Mesothelial cell of epicardium (in vitro differentiated cells): Measurements from ENCODE around the gene RNF14. TPM values are rescaled to one million over a fixed set of nuclear protein-coding genes. Genes with fewer than 3 reads are reported as not detected.
"Not testable (repeated sequence)": the region's sequence is repeated elsewhere in the genome, so short reads cannot be mapped to it uniquely, and the experiment has no call there.

ENCODE experiments used
- DNase-seq, 2 experiments: peaks; one replicate each; pipeline ENCODE4 v3.0.0; 2021; ENCODE audit warnings: low spot score in 2 of 2; ENCODE audit not compliant: unreplicated experiment in 2 of 2
- H3K27ac Mint-ChIP-seq: 2 replicates; pipeline ENCODE4 v1.8.0; 2021; ENCODE audit warnings: mixed read lengths
- H3K27me3 Mint-ChIP-seq: 2 replicates; pipeline ENCODE4 v1.8.0; 2021; ENCODE audit warnings: low read depth, mixed read lengths
- H3K36me3 Mint-ChIP-seq: 2 replicates; pipeline ENCODE4 v1.8.0; 2021; ENCODE audit warnings: mixed read lengths
- H3K4me1 Mint-ChIP-seq: 2 replicates; pipeline ENCODE4 v1.8.0; 2021; ENCODE audit warnings: mixed read lengths
- H3K4me3 Mint-ChIP-seq: 2 replicates; pipeline ENCODE4 v1.8.0; 2021; ENCODE audit warnings: mild to moderate bottlenecking, moderate library complexity, mixed read lengths
- H3K9me3 Mint-ChIP-seq: 2 replicates; pipeline ENCODE4 v1.8.0; 2021; ENCODE audit warnings: mixed read lengths
- total RNA-seq: library from RNA; stranded (reverse); gene quantifications from 3 replicates; pipeline ENCODE4 v1.2.1, GENCODE V29; 2021
- TF ChIP-seq, protein P1 (sequence below): fragments of 200-600 bp; sonication (generic); IDR thresholded peaks from one replicate; pipeline ENCODE4 v1.5.0; 2021; ENCODE audit warnings: antibody characterized with exemption; ENCODE audit not compliant: unreplicated experiment

The RNF14 gene
- total RNA-seq, 1 donor from 2014 or later: 34.0 TPM

DNA sequence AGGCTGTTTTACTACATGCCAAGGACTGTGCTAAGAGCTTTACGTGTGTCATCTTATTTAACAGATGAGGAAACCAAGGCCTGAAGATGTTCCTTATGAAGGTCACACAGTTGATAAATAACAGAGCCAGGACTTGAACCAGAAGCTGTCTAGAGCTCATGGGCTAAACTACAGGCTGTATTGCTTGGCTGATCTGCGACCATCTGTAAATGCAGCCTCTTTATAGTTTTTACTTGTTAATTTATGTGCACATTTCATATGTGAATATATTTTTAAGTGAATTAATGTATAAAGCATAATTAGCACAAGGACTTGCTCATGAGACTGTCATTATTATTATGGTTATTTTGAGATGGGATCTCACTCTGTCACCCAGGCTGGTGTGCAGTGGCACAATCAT is 63.2 kb downstream of the RNF14 start:
- TF ChIP-seq, protein P1, sequence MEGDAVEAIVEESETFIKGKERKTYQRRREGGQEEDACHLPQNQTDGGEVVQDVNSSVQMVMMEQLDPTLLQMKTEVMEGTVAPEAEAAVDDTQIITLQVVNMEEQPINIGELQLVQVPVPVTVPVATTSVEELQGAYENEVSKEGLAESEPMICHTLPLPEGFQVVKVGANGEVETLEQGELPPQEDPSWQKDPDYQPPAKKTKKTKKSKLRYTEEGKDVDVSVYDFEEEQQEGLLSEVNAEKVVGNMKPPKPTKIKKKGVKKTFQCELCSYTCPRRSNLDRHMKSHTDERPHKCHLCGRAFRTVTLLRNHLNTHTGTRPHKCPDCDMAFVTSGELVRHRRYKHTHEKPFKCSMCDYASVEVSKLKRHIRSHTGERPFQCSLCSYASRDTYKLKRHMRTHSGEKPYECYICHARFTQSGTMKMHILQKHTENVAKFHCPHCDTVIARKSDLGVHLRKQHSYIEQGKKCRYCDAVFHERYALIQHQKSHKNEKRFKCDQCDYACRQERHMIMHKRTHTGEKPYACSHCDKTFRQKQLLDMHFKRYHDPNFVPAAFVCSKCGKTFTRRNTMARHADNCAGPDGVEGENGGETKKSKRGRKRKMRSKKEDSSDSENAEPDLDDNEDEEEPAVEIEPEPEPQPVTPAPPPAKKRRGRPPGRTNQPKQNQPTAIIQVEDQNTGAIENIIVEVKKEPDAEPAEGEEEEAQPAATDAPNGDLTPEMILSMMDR: no peak
- peaks cover 2% of the 10 kb centered on the region for H3K9me3 Mint-ChIP-seq
- H3K36me3 Mint-ChIP-seq: no peaks in the 10 kb centered on the region
- H3K27me3 Mint-ChIP-seq: peaks cover 6% of the 10 kb centered on the region
- H3K4me1 Mint-ChIP-seq: no peaks in the 10 kb centered on the region
- no peak overlapping the region for H3K27ac Mint-ChIP-seq
- H3K4me3 Mint-ChIP-seq: no peak overlapping the region
- DNase-seq: no peak

DNA sequence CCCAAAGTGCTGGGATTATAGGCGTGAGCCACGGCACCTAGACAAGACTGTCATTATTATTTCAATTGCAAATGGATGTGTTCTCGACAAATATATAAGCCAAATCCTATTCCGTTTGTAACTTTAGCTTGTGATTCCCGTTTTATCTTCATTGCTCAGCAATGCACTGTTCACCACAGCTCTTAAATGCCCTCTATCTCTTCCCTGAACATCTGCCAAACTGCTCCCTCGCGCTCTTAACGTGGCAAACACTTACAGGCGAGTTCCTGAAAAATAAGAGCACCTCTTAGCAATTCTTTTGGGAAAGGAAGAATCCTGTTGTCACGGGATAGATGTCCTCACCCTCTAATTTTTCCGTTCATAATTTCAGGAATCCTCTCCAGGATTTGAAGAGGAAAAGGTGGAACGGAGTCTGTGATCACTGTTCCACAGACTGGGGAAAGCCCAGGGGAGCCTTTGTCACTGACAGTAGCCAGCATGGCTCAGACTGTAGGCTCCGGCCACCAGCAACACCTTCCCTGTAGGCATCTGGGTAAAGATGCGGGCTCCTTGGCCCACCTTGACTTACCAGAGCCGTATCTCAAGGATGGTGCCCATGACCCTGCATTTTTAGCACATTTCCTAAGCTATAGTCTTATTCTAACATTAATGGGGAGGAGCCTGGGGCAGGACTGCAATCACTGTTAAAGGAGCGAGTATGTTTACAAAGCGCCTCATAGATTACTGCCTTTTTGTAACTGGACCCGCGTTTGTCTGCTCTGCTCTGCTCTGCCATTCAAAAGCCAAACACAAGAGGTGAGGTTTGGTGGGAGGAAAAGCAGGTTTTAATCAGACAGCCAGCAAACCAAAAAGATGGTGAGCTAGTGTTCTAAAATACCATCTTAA is 64.1 kb downstream of the RNF14 start:
- H3K4me1 Mint-ChIP-seq: no peaks in the 10 kb centered on the region
- H3K27ac Mint-ChIP-seq: no peak overlapping the region
- no peaks in the 10 kb centered on the region for H3K36me3 Mint-ChIP-seq
- H3K9me3 Mint-ChIP-seq: peaks cover 4% of the 10 kb centered on the region
- peaks cover 6% of the 10 kb centered on the region for H3K27me3 Mint-ChIP-seq
- DNase-seq: no peak
- H3K4me3 Mint-ChIP-seq: no peak overlapping the region
- TF ChIP-seq, protein P1: no peak

DNA sequence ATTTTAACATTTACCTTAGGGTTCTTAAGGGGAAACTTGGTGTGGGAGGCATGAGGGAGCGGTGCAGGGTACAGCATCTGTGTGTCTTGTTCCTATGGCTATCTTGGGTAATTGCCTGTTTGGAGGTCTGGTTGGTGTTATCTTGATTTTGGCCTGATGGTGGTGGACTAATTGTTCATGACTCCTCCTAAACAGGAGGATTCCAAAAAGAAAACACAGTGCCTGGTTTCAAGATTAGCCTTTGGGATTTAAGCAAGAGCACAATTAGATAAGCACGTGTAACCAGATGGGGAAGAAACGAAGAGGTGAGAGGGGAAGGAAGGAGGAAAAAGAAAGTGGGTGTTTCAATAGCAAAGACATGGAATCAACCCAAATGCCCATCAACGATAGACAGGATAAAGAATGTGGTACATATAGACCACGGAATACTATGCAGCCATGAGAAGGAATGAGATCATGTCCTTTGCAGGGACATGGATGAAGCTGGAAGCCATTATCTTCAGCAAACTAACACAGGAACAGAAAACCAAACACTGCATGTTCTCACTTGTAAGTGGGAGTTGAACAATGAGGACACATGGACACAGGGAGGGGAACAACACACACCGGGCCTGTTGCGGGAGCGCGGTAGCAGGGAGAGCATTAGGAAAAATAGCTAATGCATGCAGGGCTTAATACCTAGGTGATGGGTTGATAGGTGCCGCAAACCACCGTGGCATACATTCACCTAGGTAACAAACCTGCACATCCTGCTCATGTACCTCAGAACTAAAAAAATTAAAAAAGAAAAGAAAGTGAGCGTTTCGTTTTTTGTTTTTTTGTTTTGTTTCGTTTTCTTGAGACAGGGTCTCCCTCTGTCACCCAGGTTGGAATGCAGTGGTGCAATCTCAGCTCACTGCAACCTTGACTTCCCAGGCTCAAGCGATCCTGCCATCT is 65.0 kb downstream of the RNF14 start:
- H3K4me1 Mint-ChIP-seq, H3K27me3 Mint-ChIP-seq, DNase-seq, H3K27ac Mint-ChIP-seq, H3K9me3 Mint-ChIP-seq, H3K36me3 Mint-ChIP-seq, H3K4me3 Mint-ChIP-seq: not testable (repeated sequence)

DNA sequence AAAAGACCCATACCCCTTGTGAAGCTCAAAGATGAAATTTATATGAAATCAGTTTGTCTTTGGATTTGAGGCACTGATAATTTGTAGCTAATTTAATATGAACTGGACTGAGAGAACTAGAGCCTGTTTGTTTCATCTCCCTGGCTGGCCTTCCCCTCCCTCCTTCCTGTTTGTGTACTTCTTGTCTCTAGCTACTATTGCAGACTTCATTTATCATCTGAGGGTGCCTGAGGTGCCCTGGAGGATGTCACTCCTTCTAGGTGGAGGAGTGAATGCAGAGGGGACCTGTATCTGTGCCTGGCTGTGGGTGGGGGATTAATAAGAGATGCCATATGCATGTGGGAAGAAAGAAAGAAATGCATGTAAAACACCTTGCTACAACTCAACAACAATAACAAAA is 66.1 kb downstream of the RNF14 start:
- TF ChIP-seq, protein P1: no peak
- Mint-ChIP-seq H3K4me3 (no peak overlapping the region), H3K36me3 (no peaks in the 10 kb centered on the region), H3K9me3 (peaks cover 4% of the 10 kb centered on the region), H3K27ac (no peak overlapping the region), H3K27me3 (peaks cover 5% of the 10 kb centered on the region), H3K4me1 (no peaks in the 10 kb centered on the region)
- DNase-seq: no peak

DNA sequence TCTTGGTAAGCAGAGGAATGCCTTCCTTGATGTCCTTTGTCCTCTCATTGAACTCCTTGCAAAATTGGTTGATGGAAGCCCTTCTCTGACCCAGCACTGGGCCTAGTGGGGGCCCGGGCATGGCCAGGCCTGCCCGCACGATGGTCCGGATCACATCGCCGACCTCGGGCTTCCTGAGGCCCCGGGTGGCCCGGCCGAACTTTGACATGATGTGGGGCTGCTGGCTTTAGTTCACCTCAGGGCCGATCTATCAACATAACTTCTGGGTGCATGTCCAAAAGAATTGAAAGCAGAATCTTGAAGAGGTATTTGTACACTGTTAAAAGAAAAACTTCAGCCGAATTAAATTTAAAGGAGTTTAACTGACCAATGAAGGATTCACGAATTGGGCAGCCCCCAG is 68.0 kb downstream of the RNF14 start:
- H3K9me3 Mint-ChIP-seq: peaks cover 4% of the 10 kb centered on the region
- DNase-seq: no peak
- no peaks in the 10 kb centered on the region for H3K36me3 Mint-ChIP-seq
- H3K4me1 Mint-ChIP-seq: no peaks in the 10 kb centered on the region
- no peak overlapping the region for H3K27ac Mint-ChIP-seq
- TF ChIP-seq, protein P1: no peak
- no peaks in the 10 kb centered on the region for H3K27me3 Mint-ChIP-seq
- no peak overlapping the region for H3K4me3 Mint-ChIP-seq

DNA sequence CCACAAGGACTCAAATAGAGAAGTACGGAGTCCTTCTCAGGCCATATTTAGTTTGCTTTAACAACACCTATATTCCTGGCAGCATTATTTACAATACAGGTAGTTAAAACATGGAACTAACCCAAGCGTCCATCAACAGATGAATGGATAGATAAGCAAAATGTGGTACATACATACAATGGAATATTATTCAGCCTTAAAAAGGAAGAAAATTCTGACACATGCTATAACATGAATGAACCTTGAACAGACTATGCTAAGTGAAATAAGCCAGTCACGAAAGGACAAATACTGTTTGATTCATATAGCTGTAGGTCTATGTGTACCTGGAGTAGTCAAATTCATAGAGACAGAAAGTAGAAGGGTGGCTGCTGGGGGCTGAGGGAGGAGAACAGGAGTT is 68.7 kb downstream of the RNF14 start:
- H3K36me3 Mint-ChIP-seq, DNase-seq, H3K4me3 Mint-ChIP-seq, H3K27ac Mint-ChIP-seq, H3K9me3 Mint-ChIP-seq, H3K27me3 Mint-ChIP-seq, H3K4me1 Mint-ChIP-seq: not testable (repeated sequence)
